Skeletal muscle tissue (tissue), 4 donors: ENCODE results near the gene TRMU. TPM values are rescaled to one million over a fixed set of nuclear protein-coding genes. Genes with fewer than 3 reads are reported as not detected.

Experiments
- H3K27ac ChIP-seq: one replicate; pipeline ENCODE4 v1.7.0; 2013; ENCODE audit warnings: mild to moderate bottlenecking, low read depth, low read length, inconsistent platforms
- H3K27me3 ChIP-seq, 3 donors: one replicate each; pipeline ENCODE4 v1.7.0; 2013; ENCODE audit warnings: low read length in 3 of 3; ENCODE audit not compliant: control insufficient read depth in 3 of 3, insufficient read depth in 3 of 3
- H3K36me3 ChIP-seq, 3 donors: one replicate each; pipeline ENCODE4 v1.7.0; 2013; ENCODE audit warnings: low read length in 3 of 3; ENCODE audit not compliant: control insufficient read depth in 3 of 3, insufficient read depth in 3 of 3
- H3K4me1 ChIP-seq, 3 donors: one replicate each; pipeline ENCODE4 v1.7.0; 2013; ENCODE audit warnings: low read length in 3 of 3, mild to moderate bottlenecking in 3 of 3; ENCODE audit not compliant: control insufficient read depth in 3 of 3, insufficient read depth in 3 of 3
- H3K4me3 ChIP-seq, 3 donors: one replicate each; pipeline ENCODE4 v1.7.0; 2013; ENCODE audit warnings: low read length in 3 of 3
- H3K9ac ChIP-seq, 3 donors: one replicate each; pipeline ENCODE4 v1.7.0; 2013; ENCODE audit warnings: low read length in 3 of 3, mild to moderate bottlenecking in 3 of 3, moderate library complexity in 2 of 3, low read depth in 1 of 3
- H3K9me3 ChIP-seq, 3 donors: one replicate each; pipeline ENCODE4 v1.7.0; 2013; ENCODE audit warnings: low read length in 3 of 3; ENCODE audit not compliant: control insufficient read depth in 3 of 3
- total RNA-seq: library from RNA; depleted of rRNA; stranded (reverse); fragments of >200 nt; gene quantifications from one replicate; pipeline ENCODE4 v1.2.3, GENCODE V29; 2014
- donor health status: Osteomylitis.

The TRMU gene
- 16.7 TPM for total RNA-seq

- Histone ChIP-seq H3K4me3 (peak within 1 kb of the TSS; percentile 82 to 96 (median 96)), H3K4me1 (peaks cover 16 to 22% (median 20%) of the 10 kb centered on the region in 3 donors), H3K27me3 (no peaks in the 10 kb centered on the region), H3K9ac (peak within 1 kb of the TSS; percentile 82 to 94 (median 93)), H3K9me3 (no peaks in the 10 kb centered on the region), H3K27ac (peak within 1 kb of the TSS; percentile 96), H3K36me3 (peaks cover 21 to 27% (median 24%) of the 10 kb centered on the region in 3 donors)
Observed at GRCh38 chr22:46335201-46336118, at the start of gene TRMU. TSS of gene TRMU (plus strand) at chr22:46335714. CDS start at chr22:46335765, 51 bp downstream.

DNA sequence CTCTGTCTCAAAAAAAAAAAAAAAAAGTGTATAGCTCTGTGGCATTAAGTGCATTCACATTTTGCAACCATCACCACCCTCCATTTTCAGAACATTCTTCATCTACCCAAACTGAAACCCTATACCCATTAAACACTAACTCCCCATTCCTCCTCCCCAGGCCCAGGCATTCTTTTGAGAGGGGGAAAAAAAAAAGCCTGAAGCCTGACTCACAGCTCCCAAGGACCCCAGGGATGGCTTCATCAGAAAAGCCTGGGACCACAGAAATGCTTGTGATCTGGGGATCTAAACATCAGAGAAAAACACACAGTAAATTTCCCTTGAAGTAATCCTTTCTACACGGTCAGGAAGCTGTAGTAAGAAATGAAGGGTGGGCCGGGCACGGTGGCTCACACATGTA is 49.5 kb upstream of the TRMU start:
- no peaks in the 10 kb centered on the region for H3K27me3 ChIP-seq
- no peak overlapping the region for H3K4me3 ChIP-seq
- H3K36me3 ChIP-seq = peaks cover 48 to 67% (median 57%) of the 10 kb centered on the region in 3 donors
- H3K4me1 ChIP-seq = peaks cover 2 to 35% (median 16%) of the 10 kb centered on the region in 3 donors
- no peak overlapping the region for H3K9ac ChIP-seq
- H3K9me3 ChIP-seq = no peaks in the 10 kb centered on the region
- no peak overlapping the region for H3K27ac ChIP-seq

GRCh38 chr22:46286941-46287872 is 48.3 kb upstream of the TRMU start:
- Histone ChIP-seq H3K4me1 (peaks cover 2 to 39% (median 19%) of the 10 kb centered on the region in 3 donors), H3K27me3 (no peaks in the 10 kb centered on the region), H3K27ac (no peak overlapping the region), H3K9ac (peak overlapping the region in 2 of 3 donors; percentile 33 to 43), H3K4me3 (no peak overlapping the region), H3K36me3 (peaks cover 47 to 58% (median 51%) of the 10 kb centered on the region in 3 donors), H3K9me3 (no peaks in the 10 kb centered on the region)

DNA sequence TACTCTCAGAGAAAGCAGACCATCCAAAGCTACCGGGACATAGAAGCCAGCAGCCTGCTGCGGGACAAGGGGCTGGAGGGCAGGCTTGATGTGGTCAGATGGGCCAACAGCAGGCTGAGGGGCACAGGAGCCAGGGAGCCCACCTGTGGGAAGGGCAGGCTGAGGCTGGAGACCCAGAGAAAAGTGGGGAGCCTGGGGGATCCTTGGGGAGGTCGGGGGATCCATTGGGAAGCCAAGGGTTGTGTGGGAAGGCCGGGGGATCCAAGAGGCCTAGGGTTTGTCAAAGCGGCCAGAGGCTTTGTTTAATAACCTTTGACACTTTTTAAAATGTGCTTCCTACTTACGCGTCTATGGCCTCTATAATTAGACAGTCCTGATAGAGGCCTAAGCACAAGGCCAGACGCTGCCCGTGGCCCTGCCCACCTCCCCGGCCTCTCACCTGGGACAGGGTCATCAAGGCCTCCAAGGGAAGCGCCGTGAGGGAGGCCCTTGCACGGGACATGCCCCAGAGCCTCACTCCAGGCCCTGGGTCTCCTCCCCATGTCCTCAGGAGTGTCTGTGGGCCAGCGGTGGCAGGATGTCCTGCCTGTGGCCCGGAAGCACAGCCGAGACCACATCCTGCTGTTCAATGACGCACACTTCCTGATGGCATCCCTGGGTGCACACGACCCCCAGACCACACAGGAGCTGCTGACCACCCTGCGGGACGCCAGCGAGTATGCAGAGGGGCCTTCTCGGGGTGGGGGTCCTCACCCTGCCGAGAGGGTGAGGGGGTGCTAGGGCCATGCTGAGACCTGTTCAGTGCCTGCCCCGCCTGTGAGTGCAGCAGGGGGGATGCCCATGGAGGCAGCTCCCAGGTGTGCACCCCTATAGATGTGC is 47.4 kb upstream of the TRMU start:
- Histone ChIP-seq H3K4me1 (peaks cover 2 to 39% (median 23%) of the 10 kb centered on the region in 3 donors), H3K27ac (no peak overlapping the region), H3K4me3 (no peak overlapping the region), H3K9me3 (no peaks in the 10 kb centered on the region), H3K27me3 (no peaks in the 10 kb centered on the region), H3K9ac (peak overlapping the region in 2 of 3 donors; percentile 33 to 43), H3K36me3 (peaks cover 53 to 60% (median 54%) of the 10 kb centered on the region in 3 donors)

DNA sequence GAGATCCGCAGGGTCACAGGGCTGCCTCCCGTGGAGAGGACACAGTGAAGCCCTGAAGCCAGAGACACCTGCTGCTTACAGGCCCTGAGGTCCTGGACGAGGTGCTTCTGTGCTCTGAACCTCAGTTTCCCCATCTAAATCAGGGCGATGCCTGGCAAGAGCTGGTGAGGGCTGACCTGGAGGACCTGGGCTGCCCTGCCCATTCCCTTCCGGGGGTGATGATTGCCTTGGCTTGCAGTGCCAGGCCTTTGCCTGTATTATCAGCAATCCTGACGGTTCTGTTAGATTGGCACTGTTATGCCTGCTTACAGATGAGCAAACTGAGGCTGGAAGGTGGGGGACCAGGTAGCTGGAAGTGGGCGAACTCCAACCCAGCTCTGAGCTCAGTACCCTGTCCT is 46.7 kb upstream of the TRMU start:
- Histone ChIP-seq H3K4me3 (no peak overlapping the region), H3K36me3 (peaks cover 53 to 58% (median 56%) of the 10 kb centered on the region in 3 donors), H3K27ac (no peak overlapping the region), H3K9ac (peak overlapping the region in 1 of 3 donors; percentile 50), H3K4me1 (peaks cover 2 to 39% (median 23%) of the 10 kb centered on the region in 3 donors), H3K9me3 (no peaks in the 10 kb centered on the region), H3K27me3 (no peaks in the 10 kb centered on the region)

GRCh38 chr22:46289244-46289891 is 46.1 kb upstream of the TRMU start:
- no peak overlapping the region for H3K4me3 ChIP-seq
- no peaks in the 10 kb centered on the region for H3K27me3 ChIP-seq
- no peak overlapping the region for H3K27ac ChIP-seq
- peaks cover 47 to 53% (median 51%) of the 10 kb centered on the region in 3 donors for H3K36me3 ChIP-seq
- peak overlapping the region in 1 of 3 donors; percentile 80 for H3K9ac ChIP-seq
- no peaks in the 10 kb centered on the region for H3K9me3 ChIP-seq
- peaks cover 2 to 39% (median 23%) of the 10 kb centered on the region in 3 donors for H3K4me1 ChIP-seq

GRCh38 chr22:46290121-46290842 is 45.2 kb upstream of the TRMU start:
- H3K36me3 ChIP-seq = peaks cover 39 to 43% (median 42%) of the 10 kb centered on the region in 3 donors
- no peak overlapping the region for H3K4me3 ChIP-seq
- no peaks in the 10 kb centered on the region for H3K27me3 ChIP-seq
- H3K27ac ChIP-seq = peak overlapping the region; percentile 40
- peaks cover 2 to 40% (median 25%) of the 10 kb centered on the region in 3 donors for H3K4me1 ChIP-seq
- H3K9ac ChIP-seq = peak overlapping the region in 2 of 3 donors; percentile 30 to 80
- H3K9me3 ChIP-seq = no peaks in the 10 kb centered on the region

GRCh38 chr22:46290843-46291785 is 44.4 kb upstream of the TRMU start:
- Histone ChIP-seq H3K27me3 (no peaks in the 10 kb centered on the region), H3K4me3 (no peak overlapping the region), H3K27ac (peak overlapping the region; percentile 40), H3K36me3 (peaks cover 37 to 40% (median 38%) of the 10 kb centered on the region in 3 donors), H3K9me3 (no peaks in the 10 kb centered on the region), H3K4me1 (peaks cover 11 to 48% (median 33%) of the 10 kb centered on the region in 3 donors), H3K9ac (peak overlapping the region in 1 of 3 donors; percentile 62)
